ENCODE data around the gene SLC37A1.
"Not testable (repeated sequence)": the region's sequence is repeated elsewhere in the genome, so short reads cannot be mapped to it uniquely, and the experiment has no call there.

Gene SLC37A1

GRCh38 chr21:42598159-42598735 lies 84.6 kb downstream of the SLC37A1 start:
- no peak for DNase-seq

GRCh38 chr21:42599486-42599885 lies 85.8 kb downstream of the SLC37A1 start:
- no peak for DNase-seq

- DNase-seq = no peak
Observed at GRCh38 chr21:42599962-42600361, 86.3 kb downstream of the SLC37A1 start.

GRCh38 chr21:42601656-42602055 lies 88.0 kb downstream of the SLC37A1 start:
- no peak for DNase-seq

GRCh38 chr21:42607102-42607501 lies 93.5 kb downstream of the SLC37A1 start:
- no peak for DNase-seq

- DNase-seq = no peak
Observed at GRCh38 chr21:42607525-42608102, 94.0 kb downstream of the SLC37A1 start.

GRCh38 chr21:42608446-42608845 lies 94.8 kb downstream of the SLC37A1 start:
- no peak for DNase-seq

GRCh38 chr21:42609811-42610210 lies 96.2 kb downstream of the SLC37A1 start:
- no peak for DNase-seq

GRCh38 chr21:42611852-42612251 lies 98.2 kb downstream of the SLC37A1 start:
- DNase-seq = no peak

GRCh38 chr21:42612390-42612789 lies 98.7 kb downstream of the SLC37A1 start:
- DNase-seq = no peak

- no peak for DNase-seq
Observed at GRCh38 chr21:42613756-42614155, 100.1 kb downstream of the SLC37A1 start.

- DNase-seq = no peak
Observed at GRCh38 chr21:42614396-42614795, 100.7 kb downstream of the SLC37A1 start.

GRCh38 chr21:42614811-42615351 lies 101.2 kb downstream of the SLC37A1 start:
- no peak for DNase-seq

GRCh38 chr21:42615377-42615776 lies 101.7 kb downstream of the SLC37A1 start:
- DNase-seq = not testable (repeated sequence)

- no peak for DNase-seq
Observed at GRCh38 chr21:42615924-42616323, 102.3 kb downstream of the SLC37A1 start.

- no peak for DNase-seq
Observed at GRCh38 chr21:42616446-42616845, 102.8 kb downstream of the SLC37A1 start.

GRCh38 chr21:42616941-42617340 lies 103.3 kb downstream of the SLC37A1 start:
- no peak for DNase-seq

- DNase-seq = no peak
Observed at GRCh38 chr21:42617486-42617885, 103.8 kb downstream of the SLC37A1 start.

- peak; percentile 53 for DNase-seq
Observed at GRCh38 chr21:42618707-42619102, 105.1 kb downstream of the SLC37A1 start.

GRCh38 chr21:42619166-42619565 lies 105.5 kb downstream of the SLC37A1 start:
- DNase-seq = no peak

GRCh38 chr21:42619841-42620240 lies 106.2 kb downstream of the SLC37A1 start:
- no peak for DNase-seq

GRCh38 chr21:42621166-42621818 lies 107.6 kb downstream of the SLC37A1 start:
- DNase-seq = no peak

- DNase-seq = no peak
Observed at GRCh38 chr21:42621819-42622177, 108.1 kb downstream of the SLC37A1 start.

GRCh38 chr21:42622284-42622683 lies 108.6 kb downstream of the SLC37A1 start:
- DNase-seq = no peak
